ENCODE data around the gene SLC4A4. TPM values are rescaled to one million over a fixed set of nuclear protein-coding genes. Genes with fewer than 3 reads are reported as not detected.

The SLC4A4 gene
- total RNA-seq, 1 donor from 2014 or later: 3.2 TPM

GRCh38 chr4:71520308-71520707, 181.5 kb downstream of the SLC4A4 start:
- no peak for DNase-seq (ENCODE audit: extremely low spot score in 2 of 2)
- intact Hi-C loops (cut with DNase I): no loop called here
- Histone ChIP-seq H3K27me3 (no peaks in the 10 kb centered on the region), H3K9me3 (no peaks in the 10 kb centered on the region), H3K4me3 (no peak overlapping the region), H3K4me1 (no peaks in the 10 kb centered on the region), H3K36me3 (no peaks in the 10 kb centered on the region), H3K27ac (no peak overlapping the region)
- TF ChIP-seq CTCF (IDR thresholded peaks at IDR 0.05): no peak
- TF ChIP-seq POLR2A (IDR thresholded peaks at IDR 0.05): no peak
- TF ChIP-seq POLR2AphosphoS5 (IDR thresholded peaks at IDR 0.05; ENCODE audit: insufficient read depth in 1 of 2, low read depth in 1 of 2): no peak

GRCh38 chr4:71520850-71521249, 182.0 kb downstream of the SLC4A4 start:
- no peaks in the 10 kb centered on the region for H3K36me3 ChIP-seq
- no peak for DNase-seq (ENCODE audit: extremely low spot score in 2 of 2)
- H3K27ac ChIP-seq: no peak overlapping the region
- TF ChIP-seq CTCF (IDR thresholded peaks at IDR 0.05): no peak
- no peak for TF ChIP-seq POLR2A (IDR thresholded peaks at IDR 0.05)
- no peak for TF ChIP-seq POLR2AphosphoS5 (IDR thresholded peaks at IDR 0.05; ENCODE audit: insufficient read depth in 1 of 2, low read depth in 1 of 2)
- intact Hi-C loops (cut with DNase I): no loop called here
- no peaks in the 10 kb centered on the region for H3K27me3 ChIP-seq
- no peak overlapping the region for H3K4me3 ChIP-seq
- H3K4me1 ChIP-seq: no peaks in the 10 kb centered on the region
- no peaks in the 10 kb centered on the region for H3K9me3 ChIP-seq

GRCh38 chr4:71524756-71525155, 185.9 kb downstream of the SLC4A4 start:
- Histone ChIP-seq H3K36me3 (no peaks in the 10 kb centered on the region), H3K4me3 (no peak overlapping the region), H3K27me3 (no peaks in the 10 kb centered on the region), H3K9me3 (no peaks in the 10 kb centered on the region), H3K4me1 (no peaks in the 10 kb centered on the region), H3K27ac (no peak overlapping the region)
- no peak for DNase-seq (ENCODE audit: extremely low spot score in 2 of 2)
- TF ChIP-seq POLR2AphosphoS5 (IDR thresholded peaks at IDR 0.05; ENCODE audit: insufficient read depth in 1 of 2, low read depth in 1 of 2): no peak
- intact Hi-C loops (cut with DNase I): no loop called here

- Histone ChIP-seq H3K4me3 (no peak overlapping the region), H3K9me3 (no peaks in the 10 kb centered on the region), H3K27me3 (no peaks in the 10 kb centered on the region), H3K4me1 (no peaks in the 10 kb centered on the region), H3K27ac (no peak overlapping the region), H3K36me3 (no peaks in the 10 kb centered on the region)
- intact Hi-C loops (cut with DNase I): no loop called here
- TF ChIP-seq POLR2AphosphoS5 (IDR thresholded peaks at IDR 0.05; ENCODE audit: insufficient read depth in 1 of 2, low read depth in 1 of 2): no peak
- TF ChIP-seq CTCF (IDR thresholded peaks at IDR 0.05): no peak
- TF ChIP-seq POLR2A (IDR thresholded peaks at IDR 0.05): no peak
- DNase-seq (ENCODE audit: extremely low spot score in 2 of 2): no peak
These were observed 188.0 kb downstream of the SLC4A4 start for GRCh38 chr4:71526637-71527406.

GRCh38 chr4:71532407-71532806, 193.6 kb downstream of the SLC4A4 start:
- H3K36me3 ChIP-seq: no peaks in the 10 kb centered on the region
- H3K9me3 ChIP-seq: no peaks in the 10 kb centered on the region
- intact Hi-C loops (cut with DNase I): no loop called here
- DNase-seq (ENCODE audit: extremely low spot score in 2 of 2): no peak
- no peaks in the 10 kb centered on the region for H3K27me3 ChIP-seq
- H3K4me1 ChIP-seq: no peaks in the 10 kb centered on the region
- H3K27ac ChIP-seq: no peak overlapping the region
- no peak overlapping the region for H3K4me3 ChIP-seq
- TF ChIP-seq CTCF (IDR thresholded peaks at IDR 0.05) (no peak), POLR2AphosphoS5 (IDR thresholded peaks at IDR 0.05; ENCODE audit: insufficient read depth in 1 of 2, low read depth in 1 of 2) (no peak), POLR2A (IDR thresholded peaks at IDR 0.05) (no peak)

All from vagina (tissue), 2 donors.